ENCODE measurements around the gene POLN. TPM values are rescaled to one million over a fixed set of nuclear protein-coding genes. Genes with fewer than 3 reads are reported as not detected.

The POLN gene
- total and polyA plus RNA-seq, 2 experiments from 2014 or later, result 1.8 to 4.0 TPM

DNA sequence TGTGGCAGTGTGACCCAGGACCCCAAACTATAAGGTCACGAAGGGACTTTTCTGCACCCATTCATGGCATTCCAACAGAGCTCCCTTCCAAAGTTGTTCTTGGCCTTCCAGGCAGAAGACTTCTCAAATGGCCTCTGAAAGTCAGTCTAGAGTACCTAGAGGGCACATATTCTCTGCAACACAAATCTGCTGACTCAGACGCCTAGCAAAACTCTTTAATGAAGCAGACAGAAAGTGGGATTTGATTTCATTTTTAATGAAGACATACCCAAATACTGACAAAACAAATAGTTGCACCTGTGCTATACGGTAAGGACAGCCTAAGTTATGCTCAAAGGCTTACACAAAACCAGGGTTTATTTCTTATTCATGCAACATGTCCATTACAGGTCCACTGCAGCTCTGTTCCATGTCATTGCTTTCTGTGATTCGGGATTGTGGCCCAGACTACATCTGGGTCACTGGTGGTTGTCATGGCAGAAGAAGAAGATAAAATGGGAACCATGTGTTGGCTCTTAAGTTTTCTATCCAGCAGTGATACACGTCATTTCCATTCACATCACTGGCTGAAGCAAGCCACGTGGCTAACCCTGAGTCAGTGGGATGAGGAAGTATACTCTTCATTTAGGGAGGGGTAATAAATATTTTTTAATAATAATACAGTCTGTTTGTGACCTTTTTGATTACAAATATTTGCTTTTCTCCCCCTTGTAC is 125.1 kb downstream of the POLN start:
- Mint-ChIP-seq H3K36me3 (ENCODE audit: low read depth) (no peaks in the 10 kb centered on the region), H3K27ac (no peak overlapping the region), H3K4me3 (no peak overlapping the region), H3K9me3 (no peaks in the 10 kb centered on the region), H3K27me3 (ENCODE audit: insufficient read depth, low read depth, poor library complexity) (no peaks in the 10 kb centered on the region), H3K4me1 (no peaks in the 10 kb centered on the region)
- Histone ChIP-seq H4K20me1 (replicated peaks; ENCODE audit: insufficient read depth) (no peaks in the 10 kb centered on the region; the same call in 1 of the 2 replicates), H3K4me3 (no peak overlapping the region), H3K27me3 (ENCODE audit: insufficient read depth) (no peaks in the 10 kb centered on the region), H3F3A (replicated peaks; ENCODE audit: low read depth) (no peaks in the 10 kb centered on the region), H3K27ac (ENCODE audit: low read depth) (no peak overlapping the region), H3K36me3 (ENCODE audit: insufficient read depth) (no peaks in the 10 kb centered on the region), H3K9me2 (ENCODE audit: insufficient read depth) (no peaks in the 10 kb centered on the region), H3K4me2 (no peak overlapping the region), H3K4me1 (ENCODE audit: insufficient read depth) (no peaks in the 10 kb centered on the region), H3K79me2 (replicated peaks; ENCODE audit: insufficient read depth) (no peaks in the 10 kb centered on the region), H2AFZ (no peak overlapping the region)
- TF ChIP-seq POLR2AphosphoS5 (IDR thresholded peaks at IDR 0.05; ENCODE audit: low read depth) (no peak), EZH2phosphoT487 (IDR thresholded peaks at IDR 0.05; ENCODE audit: unreplicated experiment) (no peak), CTCF (conservative IDR thresholded peaks at IDR 0.05; ENCODE audit: low read depth in 2 of 2) (no peak), ZNF114 (CRISPR knock-in tag; IDR thresholded peaks at IDR 0.05) (no peak), CREB1 (CRISPR knock-in tag; IDR thresholded peaks at IDR 0.05; ENCODE audit: low read depth) (no peak), NANOG (IDR thresholded peaks at IDR 0.05; ENCODE audit: borderline replicate concordance) (no peak), EZH2 (IDR thresholded peaks at IDR 0.05; ENCODE audit: low read depth, unreplicated experiment) (no peak), ZNF331 (CRISPR knock-in tag; IDR thresholded peaks at IDR 0.05; ENCODE audit: low read depth) (no peak)
- TF ChIP-seq, protein P1, sequence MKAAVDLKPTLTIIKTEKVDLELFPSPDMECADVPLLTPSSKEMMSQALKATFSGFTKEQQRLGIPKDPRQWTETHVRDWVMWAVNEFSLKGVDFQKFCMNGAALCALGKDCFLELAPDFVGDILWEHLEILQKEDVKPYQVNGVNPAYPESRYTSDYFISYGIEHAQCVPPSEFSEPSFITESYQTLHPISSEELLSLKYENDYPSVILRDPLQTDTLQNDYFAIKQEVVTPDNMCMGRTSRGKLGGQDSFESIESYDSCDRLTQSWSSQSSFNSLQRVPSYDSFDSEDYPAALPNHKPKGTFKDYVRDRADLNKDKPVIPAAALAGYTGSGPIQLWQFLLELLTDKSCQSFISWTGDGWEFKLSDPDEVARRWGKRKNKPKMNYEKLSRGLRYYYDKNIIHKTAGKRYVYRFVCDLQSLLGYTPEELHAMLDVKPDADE (IDR thresholded peaks at IDR 0.05), result no peak
- DNase-seq (ENCODE audit: low spot score), result no peak
- no peak for ATAC-seq

DNA sequence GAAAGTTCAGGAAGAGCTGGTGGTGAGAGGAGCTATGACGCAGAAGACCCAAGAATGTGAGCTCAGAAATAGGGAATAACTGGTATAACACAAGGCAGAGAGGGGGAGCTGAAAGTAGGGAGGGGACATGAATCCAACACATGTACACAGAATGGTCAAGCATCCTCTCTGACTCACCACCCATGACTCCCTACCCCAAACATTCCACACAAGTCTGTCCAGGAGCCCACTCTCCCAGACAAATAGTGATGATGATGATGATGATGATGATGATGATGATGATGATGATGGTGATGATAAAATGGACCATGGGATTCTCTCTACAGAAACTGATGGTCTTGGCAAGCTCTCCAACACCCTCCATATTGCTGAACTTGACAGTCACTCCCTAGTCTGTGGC is 136.4 kb downstream of the POLN start:
- Histone ChIP-seq H2AFZ (no peak overlapping the region), H3K9me2 (ENCODE audit: insufficient read depth) (no peaks in the 10 kb centered on the region), H3F3A (replicated peaks; ENCODE audit: low read depth) (no peaks in the 10 kb centered on the region), H3K36me3 (ENCODE audit: insufficient read depth) (no peaks in the 10 kb centered on the region), H3K4me1 (ENCODE audit: insufficient read depth) (no peaks in the 10 kb centered on the region), H3K4me3 (no peak overlapping the region), H3K79me2 (replicated peaks; ENCODE audit: insufficient read depth) (no peaks in the 10 kb centered on the region), H3K27me3 (ENCODE audit: insufficient read depth) (no peaks in the 10 kb centered on the region), H4K20me1 (replicated peaks; ENCODE audit: insufficient read depth) (no peaks in the 10 kb centered on the region), H3K4me2 (no peak overlapping the region), H3K27ac (ENCODE audit: low read depth) (no peak overlapping the region)
- H3K27ac Mint-ChIP-seq, result no peak overlapping the region
- peaks cover 3% of the 10 kb centered on the region; the same call in 1 of the 3 replicates for H3K9me3 Mint-ChIP-seq
- peaks cover 6% of the 10 kb centered on the region for H3K27me3 Mint-ChIP-seq (ENCODE audit: insufficient read depth, low read depth, poor library complexity)
- H3K36me3 Mint-ChIP-seq (ENCODE audit: low read depth), result no peaks in the 10 kb centered on the region
- no peak for ATAC-seq
- DNase-seq (ENCODE audit: low spot score), result no peak
- H3K4me3 Mint-ChIP-seq, result no peak overlapping the region
- H3K4me1 Mint-ChIP-seq, result no peaks in the 10 kb centered on the region
- TF ChIP-seq ZNF462 (CRISPR knock-in tag; IDR thresholded peaks at IDR 0.05), result no peak
- no peak for TF ChIP-seq CTCF (conservative IDR thresholded peaks at IDR 0.05; ENCODE audit: low read depth in 2 of 2)
